ENCODE data around the gene TSPAN6.

The TSPAN6 gene

DNA sequence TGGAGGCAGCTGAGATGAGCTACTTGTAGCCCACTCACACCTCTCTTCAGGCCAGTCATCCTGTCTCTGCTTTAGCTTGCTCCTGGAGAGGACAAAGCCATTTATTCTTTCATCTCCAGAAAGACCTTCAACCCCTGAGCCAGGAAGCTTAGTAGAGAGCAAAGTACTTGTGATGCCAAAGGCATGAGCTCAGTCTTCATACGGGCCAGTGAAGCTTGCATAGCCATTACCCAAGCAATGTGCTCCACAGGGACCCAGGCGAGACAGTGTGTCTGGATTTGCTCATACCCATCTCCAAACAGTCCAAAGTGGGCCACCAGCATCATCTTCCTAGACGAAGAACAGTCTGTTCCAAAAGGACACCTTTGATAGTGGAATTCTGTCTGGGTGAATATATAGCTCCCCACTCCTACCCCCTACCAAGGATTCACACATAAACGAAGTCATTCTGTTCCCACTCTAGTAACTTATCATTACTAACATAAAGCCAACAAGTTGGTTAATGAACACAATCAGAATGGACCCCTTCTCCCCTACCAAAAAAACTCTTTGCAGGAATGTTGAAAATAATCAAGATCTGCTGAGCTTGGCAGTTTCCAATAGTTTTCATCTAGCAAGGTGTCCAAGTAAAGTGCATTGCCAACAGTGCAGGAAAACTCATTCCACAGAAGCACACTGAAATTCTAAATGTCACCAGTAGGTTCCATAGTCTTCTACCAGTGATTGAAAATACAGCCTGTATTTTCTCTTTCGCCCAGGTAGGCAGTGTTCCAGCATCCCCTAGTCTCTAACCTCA, 45.2 kb downstream of the TSPAN6 start:
- no peak for DNase-seq (ENCODE audit: low read depth in 1 of 2, low spot score in 1 of 2)

DNA sequence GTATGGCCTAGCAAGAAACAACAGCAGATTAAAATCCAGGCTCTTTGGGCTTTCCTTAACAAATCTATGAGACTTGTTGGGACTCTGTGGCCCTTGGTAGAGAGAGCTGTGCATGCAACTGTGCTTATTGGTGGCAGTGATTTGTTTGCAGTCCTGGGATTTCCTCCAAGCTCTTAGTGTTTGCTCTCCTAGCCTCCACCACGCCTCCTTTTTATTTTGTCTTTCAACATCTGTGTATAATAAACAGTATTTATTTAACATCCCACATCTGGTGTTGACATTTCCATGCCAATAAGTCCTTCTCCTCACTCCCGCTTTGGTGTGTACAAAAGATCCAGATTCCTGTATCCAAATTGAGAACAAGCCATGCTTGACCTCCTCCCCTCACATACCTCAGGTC, 48.7 kb downstream of the TSPAN6 start:
- DNase-seq (ENCODE audit: low read depth in 1 of 2, low spot score in 1 of 2): no peak

DNA sequence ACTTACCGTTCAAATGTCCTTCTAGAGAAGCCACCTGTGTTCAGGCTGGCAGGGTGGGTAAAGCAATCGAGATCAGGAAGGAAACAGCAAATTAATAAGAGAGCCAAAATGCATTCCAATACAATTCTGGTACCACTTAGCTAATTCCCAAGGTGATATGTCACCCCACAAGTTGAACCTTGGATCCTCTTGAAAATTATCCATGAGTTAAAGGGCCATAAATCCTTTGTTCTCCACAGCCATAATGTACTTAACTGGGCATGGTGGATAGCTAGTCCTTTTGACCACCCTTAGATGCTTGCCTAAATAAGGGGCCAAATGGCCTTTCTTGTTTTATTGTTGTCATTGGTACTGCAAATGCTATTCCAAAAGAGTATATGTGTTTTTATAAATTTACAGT, 49.9 kb downstream of the TSPAN6 start:
- DNase-seq (ENCODE audit: low read depth in 1 of 2, low spot score in 1 of 2): no peak

DNA sequence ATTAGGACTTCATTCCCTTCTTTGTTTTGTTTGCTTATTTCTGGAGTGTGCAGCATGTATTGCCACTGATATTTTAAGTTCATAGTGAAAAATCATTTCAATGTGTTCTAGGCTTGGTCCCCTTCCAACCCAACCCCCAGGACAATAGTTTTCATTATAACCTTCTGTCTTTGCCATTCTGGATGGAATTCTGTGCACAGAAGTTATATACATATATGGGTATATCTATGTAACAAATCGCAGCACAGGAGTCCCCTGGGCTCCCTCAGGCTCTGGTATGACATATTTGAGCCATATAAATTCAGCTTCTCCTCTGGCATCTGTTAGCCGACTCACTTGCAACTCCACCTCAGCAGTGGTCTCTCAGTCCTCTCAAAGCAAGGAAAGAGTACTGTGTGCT, 52.0 kb downstream of the TSPAN6 start, which contains the start of gene TNMD:
Gene TNMD (plus strand): TSS at position 326 of the 400 bp plus-strand sequence. CDS start 83 bp downstream, outside the sequence.
- no peak for DNase-seq (ENCODE audit: low read depth in 1 of 2, low spot score in 1 of 2)

Measured in stimulated activated CD4-positive, alpha-beta T cell treated with anti-CD3 and anti-CD28 coated beads, Interleukin-15, amount 100 ng/mL, for 1 hour (primary cell).